Endodermal cell (in vitro differentiated cells): ENCODE data around the gene PCBP3. TPM values are rescaled to one million over a fixed set of nuclear protein-coding genes. Genes with fewer than 3 reads are reported as not detected.

ENCODE experiments used
- DNase-seq: peaks from one replicate; pipeline ENCODE4 v3.0.0-alpha.2; 2017
- H3K27ac ChIP-seq: 2 replicates; pipeline ENCODE4 v1.5.1; 2013; ENCODE audit warnings: mild to moderate bottlenecking, low read depth, low read length, moderate library complexity
- H3K27me3 ChIP-seq: 2 replicates; pipeline ENCODE4 v1.6.1; 2013; ENCODE audit warnings: mild to moderate bottlenecking, low read length, moderate library complexity; ENCODE audit not compliant: insufficient read depth, control insufficient read depth, poor library complexity, severe bottlenecking
- H3K36me3 ChIP-seq: 2 replicates; pipeline ENCODE4 v1.7.0; 2013; ENCODE audit warnings: mild to moderate bottlenecking, low read length, moderate library complexity; ENCODE audit not compliant: control insufficient read depth, insufficient read depth
- H3K4me1 ChIP-seq: one replicate; pipeline ENCODE4 v1.7.0; 2013; ENCODE audit warnings: low read length; ENCODE audit not compliant: control insufficient read depth, insufficient read depth
- H3K4me3 ChIP-seq: 2 replicates; pipeline ENCODE4 v1.5.1; 2013; ENCODE audit warnings: mild to moderate bottlenecking, low read length, moderate library complexity
- H3K9ac ChIP-seq: 2 replicates; pipeline ENCODE4 v1.6.1; 2013; ENCODE audit warnings: mild to moderate bottlenecking, low read length, moderate library complexity; ENCODE audit not compliant: poor library complexity, severe bottlenecking; ENCODE audit errors: extremely low read depth
- H3K9me3 ChIP-seq: 2 replicates; pipeline ENCODE4 v1.6.1; 2013; ENCODE audit warnings: mild to moderate bottlenecking, low read length, moderate library complexity; ENCODE audit not compliant: control insufficient read depth
- H3K27ac Mint-ChIP-seq: 2 replicates; pipeline ENCODE4 v1.8.0; 2020; ENCODE audit warnings: mixed read lengths
- H3K27me3 Mint-ChIP-seq: 2 replicates; pipeline ENCODE4 v1.8.0; 2021; ENCODE audit warnings: mild to moderate bottlenecking, mixed read lengths; ENCODE audit not compliant: insufficient read depth
- H3K36me3 Mint-ChIP-seq: 2 replicates; pipeline ENCODE4 v1.8.0; 2020; ENCODE audit warnings: low read depth, mixed read lengths
- H3K4me1 Mint-ChIP-seq: 2 replicates; pipeline ENCODE4 v1.8.0; 2020; ENCODE audit warnings: mixed read lengths
- H3K4me3 Mint-ChIP-seq: 2 replicates; pipeline ENCODE4 v1.8.0; 2020; ENCODE audit warnings: mild to moderate bottlenecking, moderate library complexity, mixed read lengths
- H3K9me3 Mint-ChIP-seq: 2 replicates; pipeline ENCODE4 v1.8.0; 2020; ENCODE audit warnings: mild to moderate bottlenecking, mixed read lengths
- WGBS, 2 experiments: methylation state at CpG; one replicate each; pipeline versions ENCODE4 v1.1.5 to v1.1.7; 2013; ENCODE audit warnings: missing lambda C conversion rate in 2 of 2, mixed read lengths in 1 of 2; ENCODE audit not compliant: insufficient coverage in 1 of 2, insufficient read length in 1 of 2; 5-methylcytosine and 5-hydroxymethylcytosine counted together
- total RNA-seq, 2 donors: library from RNA; stranded (reverse); fragmentation: NEBNext Ultra II Directional in 1 of 2; extraction: Animal tissue kit (Norgen Biotek cat#: 25700) in 1 of 2; gene quantifications; 2 replicates in 1 of 2; 3 replicates in 1 of 2; pipeline ENCODE4 v1.2.1, GENCODE V29; 2021
- TF ChIP-seq, protein P1 (sequence below): fragments of 200-600 bp; sonication (generic); conservative IDR thresholded peaks from 2 replicates; pipeline ENCODE4 v1.5.0; 2021; ENCODE audit warnings: antibody characterized with exemption, mild to moderate bottlenecking

The PCBP3 gene
- total RNA-seq, 2 donors from 2014 or later: 2.1 to 10.6 TPM

DNA sequence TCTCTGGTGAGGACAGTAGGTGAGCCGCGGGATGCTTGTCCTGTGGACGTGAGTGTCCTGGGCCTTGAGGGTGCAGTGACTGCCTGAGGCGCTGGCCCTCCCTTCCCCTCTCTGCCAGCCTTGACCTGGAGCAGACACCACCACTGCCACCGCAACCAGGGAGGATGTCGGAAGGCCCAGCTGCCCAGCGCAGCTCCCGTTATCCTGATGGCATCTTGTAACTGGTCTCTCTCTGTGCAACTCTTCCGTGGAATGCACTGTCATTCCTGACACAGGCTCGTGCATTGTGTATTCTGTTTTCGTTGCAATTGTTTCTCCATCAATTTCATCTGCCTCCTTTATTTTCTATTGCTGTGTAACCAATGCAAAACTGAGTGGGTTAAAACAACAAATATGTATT is 118.2 kb downstream of the PCBP3 start:
- Histone ChIP-seq H3K9me3 (no peaks in the 10 kb centered on the region), H3K9ac (no peak overlapping the region), H3K27me3 (no peaks in the 10 kb centered on the region), H3K4me1 (no peaks in the 10 kb centered on the region), H3K4me3 (no peak overlapping the region), H3K36me3 (no peaks in the 10 kb centered on the region), H3K27ac (no peak overlapping the region)
- H3K4me3 Mint-ChIP-seq: no peak overlapping the region
- H3K27ac Mint-ChIP-seq: no peak overlapping the region
- no peaks in the 10 kb centered on the region for H3K9me3 Mint-ChIP-seq
- no peak for DNase-seq
- H3K4me1 Mint-ChIP-seq: no peaks in the 10 kb centered on the region
- TF ChIP-seq, protein P1, sequence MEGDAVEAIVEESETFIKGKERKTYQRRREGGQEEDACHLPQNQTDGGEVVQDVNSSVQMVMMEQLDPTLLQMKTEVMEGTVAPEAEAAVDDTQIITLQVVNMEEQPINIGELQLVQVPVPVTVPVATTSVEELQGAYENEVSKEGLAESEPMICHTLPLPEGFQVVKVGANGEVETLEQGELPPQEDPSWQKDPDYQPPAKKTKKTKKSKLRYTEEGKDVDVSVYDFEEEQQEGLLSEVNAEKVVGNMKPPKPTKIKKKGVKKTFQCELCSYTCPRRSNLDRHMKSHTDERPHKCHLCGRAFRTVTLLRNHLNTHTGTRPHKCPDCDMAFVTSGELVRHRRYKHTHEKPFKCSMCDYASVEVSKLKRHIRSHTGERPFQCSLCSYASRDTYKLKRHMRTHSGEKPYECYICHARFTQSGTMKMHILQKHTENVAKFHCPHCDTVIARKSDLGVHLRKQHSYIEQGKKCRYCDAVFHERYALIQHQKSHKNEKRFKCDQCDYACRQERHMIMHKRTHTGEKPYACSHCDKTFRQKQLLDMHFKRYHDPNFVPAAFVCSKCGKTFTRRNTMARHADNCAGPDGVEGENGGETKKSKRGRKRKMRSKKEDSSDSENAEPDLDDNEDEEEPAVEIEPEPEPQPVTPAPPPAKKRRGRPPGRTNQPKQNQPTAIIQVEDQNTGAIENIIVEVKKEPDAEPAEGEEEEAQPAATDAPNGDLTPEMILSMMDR: no peak
- no peaks in the 10 kb centered on the region for H3K27me3 Mint-ChIP-seq
- 94 to 98% methylated on average over 8 to 11 of the region's 11 CpGs for WGBS, 2 experiments
- no peaks in the 10 kb centered on the region for H3K36me3 Mint-ChIP-seq

DNA sequence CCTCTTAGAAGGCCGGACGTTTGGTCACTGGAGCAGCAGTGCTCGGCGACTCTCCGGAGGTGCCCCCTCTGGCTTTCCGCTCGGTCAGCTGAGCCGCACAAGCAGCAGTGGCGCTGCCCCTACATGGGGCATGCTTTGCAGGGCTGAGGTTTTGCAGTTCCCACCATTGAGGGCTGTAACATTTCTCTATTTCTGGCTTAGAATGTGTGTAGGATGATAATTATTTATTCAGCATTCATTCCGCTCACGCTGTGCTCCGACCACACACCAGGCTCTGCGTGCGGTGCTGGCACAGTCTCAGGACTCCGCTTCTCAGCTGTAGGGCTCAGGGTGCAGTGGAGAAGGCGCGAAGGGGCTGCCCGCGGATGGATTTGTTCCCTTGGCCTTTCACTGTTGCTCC is 119.5 kb downstream of the PCBP3 start:
- no peaks in the 10 kb centered on the region for H3K27me3 ChIP-seq
- H3K4me3 Mint-ChIP-seq: no peak overlapping the region
- TF ChIP-seq, protein P1: no peak
- no peaks in the 10 kb centered on the region for H3K4me1 Mint-ChIP-seq
- no peaks in the 10 kb centered on the region for H3K9me3 Mint-ChIP-seq
- no peak overlapping the region for H3K9ac ChIP-seq
- H3K4me1 ChIP-seq: no peaks in the 10 kb centered on the region
- H3K36me3 Mint-ChIP-seq: no peaks in the 10 kb centered on the region
- H3K27ac Mint-ChIP-seq: no peak overlapping the region
- H3K4me3 ChIP-seq: no peak overlapping the region
- H3K36me3 ChIP-seq: no peaks in the 10 kb centered on the region
- no peak overlapping the region for H3K27ac ChIP-seq
- H3K9me3 ChIP-seq: no peaks in the 10 kb centered on the region
- 94 to 97% methylated on average over 11 to 19 of the region's 19 CpGs for WGBS, 2 experiments
- DNase-seq: no peak
- no peaks in the 10 kb centered on the region for H3K27me3 Mint-ChIP-seq

DNA sequence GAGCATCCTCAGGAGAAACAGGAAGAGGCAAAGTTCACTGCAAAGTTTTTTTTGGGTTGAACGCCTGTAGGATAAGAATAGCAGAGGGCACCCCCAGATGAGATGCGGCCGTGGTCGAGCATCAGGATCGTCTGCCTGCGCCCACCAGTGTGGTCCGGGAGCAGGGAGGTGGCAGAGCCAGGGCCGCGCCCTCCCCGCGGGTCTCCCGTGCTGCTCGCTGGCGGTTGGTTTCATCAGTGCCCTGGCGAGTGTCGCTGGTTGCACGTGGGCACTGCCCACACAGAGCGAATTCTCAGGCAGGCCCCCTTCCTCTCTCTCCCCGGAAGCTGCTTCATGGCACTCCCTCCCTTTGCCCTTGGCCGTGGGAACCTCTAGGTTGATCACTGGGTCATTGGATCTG is 120.0 kb downstream of the PCBP3 start:
- H3K27me3 Mint-ChIP-seq: no peaks in the 10 kb centered on the region
- Histone ChIP-seq H3K36me3 (no peaks in the 10 kb centered on the region), H3K9me3 (no peaks in the 10 kb centered on the region)

More for the DNA sequence above, 120.0 kb downstream of the PCBP3 start:
- Mint-ChIP-seq H3K4me3 (no peak overlapping the region), H3K9me3 (no peaks in the 10 kb centered on the region), H3K4me1 (no peaks in the 10 kb centered on the region), H3K36me3 (no peaks in the 10 kb centered on the region), H3K27ac (no peak overlapping the region)
- DNase-seq: no peak
- H3K27me3 ChIP-seq: no peaks in the 10 kb centered on the region
- no peaks in the 10 kb centered on the region for H3K4me1 ChIP-seq
- TF ChIP-seq, protein P1: no peak
- no peak overlapping the region for H3K27ac ChIP-seq
- WGBS, 2 experiments: 95 to 97% methylated on average over 16 to 20 of the region's 20 CpGs
- H3K4me3 ChIP-seq: no peak overlapping the region
- H3K9ac ChIP-seq: no peak overlapping the region
